GM12864 (cell line): Measurements from ENCODE around the gene S100A3.
"Not testable (repeated sequence)": the region's sequence is repeated elsewhere in the genome, so short reads cannot be mapped to it uniquely, and the experiment has no call there.

Experiments used
- DNase-seq: peaks from one replicate; pipeline ENCODE4 v3.0.0-alpha.2; 2011; ENCODE audit warnings: low read depth
- H3K4me3 ChIP-seq: 2 replicates; pipeline ENCODE4 v1.5.1; 2011; ENCODE audit warnings: mild to moderate bottlenecking, low read depth, low read length, control low read depth
- TF ChIP-seq, protein P1 (sequence below): IDR thresholded peaks from 2 replicates; pipeline ENCODE4 v1.5.1; 2011; ENCODE audit warnings: low read depth, mild to moderate bottlenecking, moderate library complexity, low read length, control low read depth, inconsistent platforms; ENCODE audit errors: missing control alignments

The S100A3 gene

DNA sequence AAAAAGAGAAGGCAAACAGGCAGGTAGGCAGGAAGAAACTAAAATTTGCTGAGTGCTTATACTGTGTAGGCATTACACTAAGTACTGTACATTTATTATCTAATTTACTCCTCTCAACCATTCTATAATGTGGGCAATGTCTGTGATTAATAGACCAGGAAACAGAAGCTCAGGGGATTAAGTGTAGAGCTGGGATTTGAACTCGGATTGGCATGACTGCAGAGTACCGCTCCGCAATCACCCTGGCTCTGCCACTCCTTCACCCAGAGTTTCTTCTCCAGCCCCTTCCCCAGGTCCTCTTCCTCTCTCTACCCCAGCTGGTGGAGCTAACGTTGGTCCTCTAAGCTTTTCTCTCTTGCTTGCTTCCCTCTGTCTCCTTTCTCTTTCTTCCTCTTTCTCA lies 28.1 kb upstream of the S100A3 start:
- no peak overlapping the region for H3K4me3 ChIP-seq
- DNase-seq, result no peak
- TF ChIP-seq, protein P1, sequence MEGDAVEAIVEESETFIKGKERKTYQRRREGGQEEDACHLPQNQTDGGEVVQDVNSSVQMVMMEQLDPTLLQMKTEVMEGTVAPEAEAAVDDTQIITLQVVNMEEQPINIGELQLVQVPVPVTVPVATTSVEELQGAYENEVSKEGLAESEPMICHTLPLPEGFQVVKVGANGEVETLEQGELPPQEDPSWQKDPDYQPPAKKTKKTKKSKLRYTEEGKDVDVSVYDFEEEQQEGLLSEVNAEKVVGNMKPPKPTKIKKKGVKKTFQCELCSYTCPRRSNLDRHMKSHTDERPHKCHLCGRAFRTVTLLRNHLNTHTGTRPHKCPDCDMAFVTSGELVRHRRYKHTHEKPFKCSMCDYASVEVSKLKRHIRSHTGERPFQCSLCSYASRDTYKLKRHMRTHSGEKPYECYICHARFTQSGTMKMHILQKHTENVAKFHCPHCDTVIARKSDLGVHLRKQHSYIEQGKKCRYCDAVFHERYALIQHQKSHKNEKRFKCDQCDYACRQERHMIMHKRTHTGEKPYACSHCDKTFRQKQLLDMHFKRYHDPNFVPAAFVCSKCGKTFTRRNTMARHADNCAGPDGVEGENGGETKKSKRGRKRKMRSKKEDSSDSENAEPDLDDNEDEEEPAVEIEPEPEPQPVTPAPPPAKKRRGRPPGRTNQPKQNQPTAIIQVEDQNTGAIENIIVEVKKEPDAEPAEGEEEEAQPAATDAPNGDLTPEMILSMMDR, result no peak

DNA sequence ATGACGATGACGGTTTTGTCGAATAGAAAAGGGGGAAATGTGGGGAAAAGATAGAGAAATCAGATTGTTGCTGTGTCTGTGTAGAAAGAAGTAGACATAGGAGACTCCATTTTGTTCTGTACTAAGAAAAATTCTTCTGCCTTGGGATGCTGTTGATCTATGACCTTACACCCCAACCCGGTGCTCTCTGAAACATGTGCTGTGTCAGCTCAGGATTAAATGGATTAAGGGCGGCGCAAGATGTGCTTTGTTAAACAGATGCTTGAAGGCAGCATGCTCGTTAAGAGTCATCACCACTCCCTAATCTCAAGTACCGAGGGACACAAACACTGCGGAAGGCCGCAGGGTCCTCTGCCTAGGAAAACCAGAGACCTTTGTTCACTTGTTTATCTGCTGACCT lies 26.4 kb upstream of the S100A3 start:
- not testable (repeated sequence) for H3K4me3 ChIP-seq, DNase-seq

DNA sequence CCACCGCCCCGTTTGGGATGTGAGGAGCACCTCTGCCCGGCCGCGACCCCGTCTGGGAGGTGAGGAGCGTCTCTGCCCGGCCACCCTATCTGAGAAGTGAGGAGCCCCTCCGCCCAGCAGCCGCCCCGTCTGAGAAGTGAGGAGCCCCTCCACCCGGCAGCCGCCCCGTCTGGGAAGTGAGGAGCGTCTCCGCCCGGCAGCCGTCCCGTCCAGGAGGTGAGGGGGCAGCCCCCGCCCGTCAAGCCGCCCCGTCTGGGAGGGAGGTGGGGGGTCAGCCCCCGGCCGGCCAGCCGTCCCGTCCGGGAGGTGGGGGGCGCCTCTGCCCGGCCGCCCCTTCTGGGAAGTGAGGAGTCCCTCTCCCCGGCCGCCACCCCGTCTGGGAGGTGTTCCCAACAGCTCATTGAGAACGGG lies 26.0 kb upstream of the S100A3 start:
- not testable (repeated sequence) for DNase-seq, H3K4me3 ChIP-seq

DNA sequence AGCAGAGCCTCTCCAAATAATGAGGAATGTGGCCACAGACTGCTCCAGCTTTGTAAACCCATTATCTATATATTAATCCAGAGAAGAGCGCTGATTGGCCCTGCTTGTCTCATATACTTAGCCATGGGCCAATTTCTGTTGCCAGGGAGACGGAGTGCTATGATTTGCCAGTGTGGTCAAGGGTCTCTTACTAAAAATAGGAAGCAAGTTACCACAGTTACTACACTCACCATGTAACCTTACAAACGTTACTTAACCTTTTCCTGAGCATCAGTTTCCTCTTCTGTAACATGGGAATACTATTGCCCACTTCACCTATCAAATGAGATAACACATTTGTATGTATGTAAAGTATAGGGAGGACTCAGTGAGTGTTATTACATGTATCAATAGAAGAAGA lies 24.3 kb upstream of the S100A3 start:
- DNase-seq, result no peak
- no peak overlapping the region for H3K4me3 ChIP-seq
- TF ChIP-seq, protein P1, result no peak

DNA sequence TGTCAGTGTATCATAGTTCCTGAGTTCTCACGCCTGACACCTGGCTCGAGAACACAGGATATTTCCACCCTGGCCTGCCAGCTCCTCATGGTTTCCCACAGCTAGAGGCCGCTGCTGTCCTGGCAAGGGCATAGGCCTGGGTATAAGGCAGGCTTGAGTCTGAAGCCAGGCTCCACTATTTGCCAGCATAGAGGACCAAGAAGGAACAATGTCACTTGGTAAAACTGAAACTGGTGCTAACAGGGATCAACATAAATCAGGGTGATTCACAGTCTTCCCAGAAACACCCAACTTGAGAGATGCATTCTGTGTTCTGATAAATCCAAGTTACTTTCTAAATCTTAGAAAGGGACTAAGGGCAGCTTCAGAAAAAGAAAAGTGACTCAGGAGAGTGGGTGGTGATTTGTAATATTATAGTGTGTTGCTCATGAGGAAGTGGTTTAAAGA lies 23.5 kb upstream of the S100A3 start:
- no peak overlapping the region for H3K4me3 ChIP-seq
- TF ChIP-seq, protein P1, result peak; percentile 82
- no peak for DNase-seq

DNA sequence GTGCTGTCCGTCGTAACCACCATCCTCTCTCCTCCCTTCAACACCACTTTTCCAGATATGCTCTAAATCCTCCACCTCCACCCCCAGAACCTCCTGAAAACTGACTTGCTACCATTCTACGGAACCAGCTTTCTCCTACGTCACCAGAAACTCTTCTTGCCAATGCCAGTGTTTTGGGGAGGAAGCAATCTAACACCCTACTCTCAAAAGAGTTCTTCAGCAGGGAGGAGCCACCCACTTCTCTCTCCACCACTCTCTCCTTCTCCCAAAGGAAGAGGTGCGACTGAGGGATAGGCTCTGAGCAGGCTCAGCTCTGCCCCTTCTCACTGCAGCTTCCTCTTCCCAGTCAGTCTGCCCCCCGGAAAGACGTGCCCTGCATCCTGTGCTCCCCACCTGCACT lies 22.6 kb upstream of the S100A3 start:
- TF ChIP-seq, protein P1, result no peak
- DNase-seq, result no peak
- H3K4me3 ChIP-seq, result no peak overlapping the region

DNA sequence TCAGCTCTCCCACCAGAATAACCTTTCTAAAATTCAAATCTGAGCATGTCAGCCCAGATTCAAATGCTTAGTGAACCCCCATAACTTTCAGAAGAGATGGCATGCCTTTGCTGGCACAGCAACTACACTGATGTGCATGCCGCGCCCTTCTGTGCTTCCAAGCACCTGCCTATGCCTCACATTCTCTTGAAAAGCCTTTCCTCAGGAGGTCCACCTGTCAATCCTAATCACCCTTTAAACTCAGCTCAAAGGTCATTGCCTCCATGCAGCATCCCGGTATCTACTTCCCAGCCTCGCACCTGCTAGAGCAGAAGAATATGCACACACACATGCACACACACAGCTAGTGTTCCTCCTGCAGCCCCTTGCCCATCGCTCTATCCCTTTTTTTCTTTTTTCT lies 21.8 kb upstream of the S100A3 start:
- TF ChIP-seq, protein P1, result no peak
- no peak for DNase-seq
- no peak overlapping the region for H3K4me3 ChIP-seq

DNA sequence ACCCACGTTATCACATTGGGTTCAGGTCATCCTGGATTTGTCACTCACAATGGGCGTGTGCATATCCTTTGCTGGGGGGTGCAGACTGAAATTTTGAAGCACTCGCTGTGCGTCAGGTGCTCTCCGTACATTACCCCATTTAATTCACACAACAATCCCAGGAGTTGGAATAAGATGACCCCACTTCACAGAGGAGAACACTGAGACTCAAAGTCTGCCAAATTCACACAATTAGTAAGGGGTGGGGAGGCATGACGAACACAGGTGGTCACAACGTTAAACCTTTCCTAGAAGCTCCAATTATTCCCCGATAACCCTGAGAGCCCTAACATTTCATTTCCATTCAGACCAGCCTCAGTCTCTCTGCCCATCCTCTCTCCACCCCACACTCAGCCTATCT lies 20.4 kb upstream of the S100A3 start:
- TF ChIP-seq, protein P1, result no peak
- no peak overlapping the region for H3K4me3 ChIP-seq
- no peak for DNase-seq
